GM20431 (cell line): ENCODE results near the gene ZFP14.
"Not testable (repeated sequence)": the region's sequence is repeated elsewhere in the genome, so short reads cannot be mapped to it uniquely, and the experiment has no call there.

Experiments used
- in situ Hi-C: fragments of 300-500 bp; cut with MseI, MboI; formaldehyde crosslinking; loops from one replicate; pipeline ENCODE4 v1.15.0; 2020; ENCODE audit warnings: low sequenced_read_pairs; ENCODE audit not compliant: unreplicated experiment

ZFP14 gene

GRCh38 chr19:36331353-36332228 lies 47.4 kb downstream of the ZFP14 start:
- in situ Hi-C loops = no loop called here

- in situ Hi-C loops = no loop called here
These were observed 48.8 kb downstream of the ZFP14 start for GRCh38 chr19:36330216-36330615.

- in situ Hi-C loops = not testable (repeated sequence)
These were observed 49.5 kb downstream of the ZFP14 start for GRCh38 chr19:36329534-36329933.

GRCh38 chr19:36326649-36327048 lies 52.4 kb downstream of the ZFP14 start:
- in situ Hi-C loops = not testable (repeated sequence)

GRCh38 chr19:36315164-36315563 lies 63.8 kb downstream of the ZFP14 start:
- in situ Hi-C loops = not testable (repeated sequence)

- in situ Hi-C loops = not testable (repeated sequence)
These were observed 64.9 kb downstream of the ZFP14 start for GRCh38 chr19:36314053-36314452.

GRCh38 chr19:36311098-36311760 lies 67.8 kb downstream of the ZFP14 start:
- in situ Hi-C loops = not testable (repeated sequence)

- in situ Hi-C loops = not testable (repeated sequence)
These were observed 68.5 kb downstream of the ZFP14 start for GRCh38 chr19:36310416-36310990.

- in situ Hi-C loops = not testable (repeated sequence)
These were observed 69.2 kb downstream of the ZFP14 start for GRCh38 chr19:36309759-36310158.

- in situ Hi-C loops = not testable (repeated sequence)
These were observed 69.7 kb downstream of the ZFP14 start for GRCh38 chr19:36309309-36309708.

GRCh38 chr19:36292317-36292716 lies 86.7 kb downstream of the ZFP14 start:
- in situ Hi-C loops = not testable (repeated sequence)
